ENCODE data around the gene ZBTB32. TPM values are rescaled to one million over a fixed set of nuclear protein-coding genes. Genes with fewer than 3 reads are reported as not detected.
A peak's percentile ranks its signal among the peaks of the same experiment; 100 is the strongest.

ZBTB32 gene
- total and polyA plus RNA-seq, 2 of the 8 experiments (the other 6 are each of a cell fraction or from before 2014, with no cell fraction given) = 0.11 to 0.50 TPM

GRCh38 chr19:35740108-35740422, 35.7 kb downstream of the ZBTB32 start:
- DNase-seq (ENCODE audit: low read depth in 1 of 2, low spot score in 2 of 2) (no peak), FAIRE-seq (no peak)
- H3K4me1 ChIP-seq (replicated peaks in 1 of 4; ENCODE audit: control insufficient read depth in 3 of 4, insufficient read depth in 4 of 4, low read length in 3 of 4) = peaks cover 0 to 6% (median 3%) of the 10 kb centered on the region in 4 experiments; a peak in 3 of 7 replicates
- H2BK20ac ChIP-seq (ENCODE audit: low read length) = no peak overlapping the region
- no peaks in the 10 kb centered on the region for H3K79me2 ChIP-seq (ENCODE audit: control insufficient read depth in 1 of 2, insufficient read depth in 2 of 2, low read length in 2 of 2)
- peaks cover 14% of the 10 kb centered on the region; the same call in 1 of the 2 replicates for H3K23me2 ChIP-seq (ENCODE audit: low read depth, low read length)
- H3K4ac ChIP-seq (replicated peaks; ENCODE audit: insufficient read length, low read depth, low read length) = no peak overlapping the region
- CTCF ChIA-PET (ENCODE audit: partially characterized antibody) = interaction anchor here (0.7 to 8.9 kb wide), 11 partner anchors 10 to 138 kb away, joined by 3 to 80 read pairs (median 4); no protein-coding TSS in a partner anchor
- H4K91ac ChIP-seq (replicated peaks; ENCODE audit: insufficient read length, low read length) = no peak overlapping the region
- H3K23ac ChIP-seq (ENCODE audit: insufficient read length) = no peak overlapping the region
- no peak overlapping the region; the same call in 1 of the 2 replicates for H2BK5ac ChIP-seq (ENCODE audit: low read depth, low read length)
- peaks cover 0 to 9% of the 10 kb centered on the region in 2 experiments for H4K20me1 ChIP-seq (replicated peaks in 1 of 2; ENCODE audit: control insufficient read depth in 1 of 2, insufficient read depth in 2 of 2, low read length in 2 of 2)
- no peak overlapping the region for H2AK5ac ChIP-seq (ENCODE audit: low read depth, low read length)
- H3K18ac ChIP-seq (ENCODE audit: extremely low read depth, low read length) = peak overlapping the region; percentile 83
- H2AFZ ChIP-seq (ENCODE audit: low read length) = peak overlapping the region; percentile 26; the same call in 1 of the 2 replicates
- H3K4me2 ChIP-seq (ENCODE audit: insufficient read depth in 1 of 2, low read depth in 2 of 2, low read length in 2 of 2) = peak overlapping the region; percentile 70 to 78
- no peak overlapping the region for H2BK15ac ChIP-seq (ENCODE audit: low read length)
- peaks cover 11 to 21% (median 17%) of the 10 kb centered on the region in 4 experiments; a peak in 6 of 8 replicates for H3K36me3 ChIP-seq (ENCODE audit: control insufficient read depth in 2 of 4, insufficient read depth in 4 of 4, low read length in 3 of 4)
- POLR2A ChIA-PET (ENCODE audit: partially characterized antibody) = interaction anchor here (0.6 to 7.6 kb wide), 23 partner anchors 8 to 245 kb away, joined by 3 to 54 read pairs (median 4); partner anchors contain the start of genes APLP1, COX6B1, HSPB6 and LIN37
- no peak overlapping the region for H3K56ac ChIP-seq (replicated peaks; ENCODE audit: insufficient read length, low read depth, low read length)
- no peak for TF ChIP-seq TCF12 (IDR thresholded peaks at IDR 0.05; ENCODE audit: low read depth, low read length)
- TF ChIP-seq POLR2A (IDR thresholded peaks at IDR 0.05; ENCODE audit: control extremely low read depth in 1 of 2, low read depth in 2 of 2, low read length in 2 of 2) = peak in 1 of 2 experiments; percentile 19; a peak in 1 of 3 replicates
- peak overlapping the region in 3 of 4 experiments; percentile 29 to 52 (median 31); a peak in 6 of 7 replicates for H3K9ac ChIP-seq (replicated peaks in 1 of 4; ENCODE audit: extremely low read depth in 1 of 4, low read depth in 3 of 4, low read length in 3 of 4)
- no peaks in the 10 kb centered on the region for H3K27me3 ChIP-seq (replicated peaks in 1 of 4; ENCODE audit: control insufficient read depth in 3 of 4, extremely low read depth in 1 of 4, insufficient read depth in 3 of 4, low read length in 3 of 4)
- no peak overlapping the region for H3K14ac ChIP-seq (ENCODE audit: insufficient read length)
- H3K9me3 ChIP-seq (ENCODE audit: insufficient read depth in 2 of 2, low read depth in 1 of 2, low read length in 1 of 2) = no peaks in the 10 kb centered on the region
- no peak overlapping the region for H4K8ac ChIP-seq (ENCODE audit: extremely low read depth, insufficient read depth, low read length)
- H3K4me3 ChIP-seq (ENCODE audit: extremely low read depth in 1 of 4, insufficient read depth in 2 of 4, low read depth in 3 of 4, low read length in 4 of 4) = peak overlapping the region; percentile 72 to 86 (median 78)
- H2BK12ac ChIP-seq (ENCODE audit: low read depth, low read length) = no peak overlapping the region
- H3K79me1 ChIP-seq (ENCODE audit: low read depth, low read length) = no peaks in the 10 kb centered on the region; the same call in 1 of the 2 replicates
- WGBS, 2 experiments (ENCODE audit: extremely low coverage in 1 of 2, insufficient coverage in 1 of 2, insufficient read length in 1 of 2, insufficient replicate concordance in 2 of 2, low coverage in 1 of 2, low lambda C conversion rate in 2 of 2, missing lambda C conversion rate in 1 of 2) = 4% methylated on average over 14 of the region's 16 CpGs; no CpG with 5 or more reads in 1 of the 2 experiments
- H2BK120ac ChIP-seq (replicated peaks; ENCODE audit: low read depth, low read length) = no peak overlapping the region
- H3K27ac ChIP-seq (ENCODE audit: low read depth, low read length) = no peak overlapping the region
- H4K5ac ChIP-seq (ENCODE audit: insufficient read length, low read depth, low read length) = no peak overlapping the region
